GM23248 (cell line): ENCODE measurements around the gene IL26. TPM values are rescaled to one million over a fixed set of nuclear protein-coding genes. Genes with fewer than 3 reads are reported as not detected.
A peak's percentile ranks its signal among the peaks of the same experiment; 100 is the strongest.

ENCODE experiments used
- DNase-seq: peaks from one replicate; pipeline ENCODE4 v3.0.0-alpha.2; 2015
- H2AFZ ChIP-seq: fragments of 200-600 bp; sonication (generic); 2 replicates; pipeline ENCODE4 v1.6.1; 2016; ENCODE audit warnings: antibody characterized with exemption
- H3F3A ChIP-seq: fragments of 200-600 bp; sonication (generic); 2 replicates; pipeline ENCODE4 v1.6.1; 2016; ENCODE audit warnings: mild to moderate bottlenecking, antibody characterized with exemption, mixed run types; ENCODE audit not compliant: insufficient read depth
- H3K27ac ChIP-seq: fragments of 200-600 bp; sonication (generic); 2 replicates; pipeline ENCODE4 v1.5.1; 2016; ENCODE audit warnings: mild to moderate bottlenecking
- H3K27me3 ChIP-seq: fragments of 200-600 bp; sonication (generic); replicated peaks from 2 replicates; pipeline ENCODE4 v1.6.1; 2016; ENCODE audit warnings: mild to moderate bottlenecking; ENCODE audit not compliant: insufficient read depth
- H3K36me3 ChIP-seq: fragments of 200-600 bp; sonication (generic); 2 replicates; pipeline ENCODE4 v1.6.1; 2016; ENCODE audit warnings: low read depth, mild to moderate bottlenecking
- H3K4me1 ChIP-seq: fragments of 200-600 bp; sonication (generic); 2 replicates; pipeline ENCODE4 v1.6.1; 2016; ENCODE audit warnings: mild to moderate bottlenecking; ENCODE audit not compliant: insufficient read depth
- H3K4me2 ChIP-seq: fragments of 200-600 bp; sonication (generic); one replicate; pipeline ENCODE4 v1.6.1; 2016; ENCODE audit warnings: mild to moderate bottlenecking; ENCODE audit not compliant: unreplicated experiment
- H3K4me3 ChIP-seq: fragments of 200-600 bp; sonication (generic); 2 replicates; pipeline ENCODE4 v1.5.1; 2016; ENCODE audit warnings: mild to moderate bottlenecking
- H3K79me2 ChIP-seq: fragments of 200-600 bp; sonication (generic); 2 replicates; pipeline ENCODE4 v1.6.1; 2016; ENCODE audit warnings: mild to moderate bottlenecking; ENCODE audit not compliant: insufficient read depth
- H3K9ac ChIP-seq: fragments of 200-600 bp; sonication (generic); 2 replicates; pipeline ENCODE4 v1.6.1; 2016; ENCODE audit warnings: mild to moderate bottlenecking
- H3K9me2 ChIP-seq: fragments of 200-600 bp; sonication (generic); 2 replicates; pipeline ENCODE4 v1.6.1; 2016; ENCODE audit warnings: mixed run types, mild to moderate bottlenecking, moderate library complexity; ENCODE audit not compliant: insufficient read depth
- H3K9me3 ChIP-seq: fragments of 200-600 bp; sonication (generic); one replicate; pipeline ENCODE4 v1.6.1; 2017; ENCODE audit warnings: low read depth
- H4K20me1 ChIP-seq: fragments of 200-600 bp; sonication (generic); 2 replicates; pipeline ENCODE4 v1.6.0; 2016; ENCODE audit not compliant: insufficient read depth
- EZH2 ChIP-seq: fragments of 200-600 bp; sonication (generic); IDR thresholded peaks from 2 replicates; pipeline ENCODE4 v1.6.1; 2018; ENCODE audit warnings: antibody characterized with exemption, mild to moderate bottlenecking; ENCODE audit not compliant: insufficient read depth, poor library complexity, severe bottlenecking
- EZH2phosphoT487 ChIP-seq: fragments of 200-600 bp; sonication (generic); IDR thresholded peaks from 2 replicates; pipeline ENCODE4 v1.6.1; 2018; ENCODE audit warnings: antibody characterized with exemption, moderate library complexity, mild to moderate bottlenecking, low read depth; ENCODE audit not compliant: insufficient read depth
- WGBS, 2 experiments: methylation state at CpG; one replicate each; pipeline ENCODE4 v1.1.6; 2015 to 2017; ENCODE audit warnings: low lambda C conversion rate in 2 of 2, low coverage in 1 of 2; ENCODE audit errors: missing lambda C conversion rate in 2 of 2; 5-methylcytosine and 5-hydroxymethylcytosine counted together
- in situ Hi-C: fragments of 300-500 bp; cut with MboI; formaldehyde crosslinking; loops from 2 replicates; pipeline ENCODE4 v1.15.0; 2020
- polyA plus RNA-seq: library from polyadenylated mRNA; unstranded; fragments of >200 nt; fragmentation: Nextera tagmentation; extraction: Ambion mirVana; gene quantifications from 2 replicates; pipeline ENCODE4 v1.2.1, GENCODE V29; 2016
- total RNA-seq: library from RNA; depleted of rRNA; stranded (reverse); fragments of >200 nt; shearing (Covaris generic); gene quantifications from 2 replicates; pipeline ENCODE4 v1.2.3, GENCODE V29; 2014

The IL26 gene
- total and polyA plus RNA-seq, 2 experiments from 2014 or later = not detected

GRCh38 chr12:68269779-68270178 is 44.2 kb upstream of the IL26 start:
- H3F3A ChIP-seq = peaks cover 17% of the 10 kb centered on the region; the same call in 1 of the 2 replicates
- no peak overlapping the region for H3K4me2 ChIP-seq
- H3K9ac ChIP-seq = no peak overlapping the region
- no peak overlapping the region for H2AFZ ChIP-seq
- no peaks in the 10 kb centered on the region for H3K36me3 ChIP-seq
- H3K27ac ChIP-seq = no peak overlapping the region
- no peaks in the 10 kb centered on the region for H3K9me3 ChIP-seq
- H3K4me3 ChIP-seq = no peak overlapping the region
- no peaks in the 10 kb centered on the region for H3K79me2 ChIP-seq
- in situ Hi-C loops = no loop called here
- no peaks in the 10 kb centered on the region for H4K20me1 ChIP-seq
- peaks cover 50% of the 10 kb centered on the region for H3K4me1 ChIP-seq
- TF ChIP-seq EZH2 = no peak
- no peak for TF ChIP-seq EZH2phosphoT487
- 73 to 79% methylated on average over 2 of the region's 2 CpGs for WGBS, 2 experiments
- no peaks in the 10 kb centered on the region for H3K9me2 ChIP-seq
- no peak for DNase-seq
- H3K27me3 ChIP-seq = no peaks in the 10 kb centered on the region

DNA sequence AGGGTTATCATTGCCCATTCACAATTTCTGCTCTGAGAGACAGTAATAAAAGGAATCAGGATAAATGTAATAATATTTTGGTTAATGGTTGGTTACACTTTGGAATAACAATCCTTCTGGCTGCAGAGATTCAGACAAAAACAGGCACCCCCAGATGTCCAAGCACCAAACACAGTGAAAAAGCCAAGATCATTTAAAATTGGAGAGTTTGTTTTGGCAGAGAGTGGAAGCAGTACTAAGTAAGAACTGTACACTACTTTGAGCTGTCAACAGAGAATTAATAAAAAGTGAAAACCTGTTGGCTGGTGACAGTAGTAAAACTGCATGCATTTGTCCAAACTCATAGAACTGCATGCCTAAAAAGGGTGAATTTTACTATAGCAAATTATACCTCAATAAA is 43.4 kb upstream of the IL26 start:
- Histone ChIP-seq H3K4me2 (no peak overlapping the region), H3K27me3 (no peaks in the 10 kb centered on the region), H3K9me2 (no peaks in the 10 kb centered on the region), H3K79me2 (no peaks in the 10 kb centered on the region), H3K9ac (no peak overlapping the region), H3K4me1 (peaks cover 58% of the 10 kb centered on the region), H3K9me3 (no peaks in the 10 kb centered on the region), H3K27ac (peak overlapping the region; percentile 78; the same call in 1 of the 2 replicates), H3K4me3 (no peak overlapping the region), H3F3A (peaks cover 24% of the 10 kb centered on the region; the same call in 1 of the 2 replicates), H2AFZ (no peak overlapping the region), H3K36me3 (no peaks in the 10 kb centered on the region), H4K20me1 (no peaks in the 10 kb centered on the region)
- DNase-seq = no peak
- TF ChIP-seq EZH2 (no peak), EZH2phosphoT487 (no peak)
- in situ Hi-C loops = no loop called here

DNA sequence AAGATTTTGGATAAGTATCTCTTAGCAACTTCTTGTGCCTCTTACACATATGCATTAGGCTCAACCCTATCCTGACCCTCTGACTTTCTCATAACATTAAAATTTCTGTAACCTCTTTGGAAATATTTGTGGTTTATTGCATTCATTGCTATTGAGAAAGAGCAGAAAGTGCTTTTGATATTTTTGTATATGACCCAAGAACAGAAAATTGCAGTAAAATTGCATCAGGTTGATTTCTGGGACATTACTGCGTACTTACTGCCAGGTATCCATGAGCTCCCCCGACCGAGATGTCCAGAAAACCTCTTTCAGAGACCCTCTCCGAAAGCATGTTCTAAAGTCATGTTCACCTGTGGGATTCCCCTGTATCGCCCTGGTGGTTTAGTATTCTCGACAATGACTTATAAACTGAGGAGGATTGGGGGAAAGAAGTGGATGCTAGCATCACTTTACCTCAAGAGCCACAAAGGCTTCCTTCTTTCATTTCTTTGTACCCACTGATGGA is 42.3 kb upstream of the IL26 start:
- Histone ChIP-seq H3K36me3 (no peaks in the 10 kb centered on the region), H3K4me3 (no peak overlapping the region), H3K4me1 (peaks cover 61% of the 10 kb centered on the region), H3F3A (peaks cover 31% of the 10 kb centered on the region; the same call in 1 of the 2 replicates), H3K4me2 (peak overlapping the region; percentile 50), H3K9ac (peak overlapping the region; percentile 56), H3K79me2 (no peaks in the 10 kb centered on the region), H2AFZ (no peak overlapping the region), H3K9me2 (no peaks in the 10 kb centered on the region), H3K27ac (peak overlapping the region; percentile 78), H4K20me1 (no peaks in the 10 kb centered on the region), H3K27me3 (no peaks in the 10 kb centered on the region), H3K9me3 (no peaks in the 10 kb centered on the region)
- 71 to 72% methylated on average over 6 of the region's 6 CpGs for WGBS, 2 experiments
- in situ Hi-C loops = no loop called here
- TF ChIP-seq EZH2 = no peak
- TF ChIP-seq EZH2phosphoT487 = no peak
- DNase-seq = peak; percentile 85

DNA sequence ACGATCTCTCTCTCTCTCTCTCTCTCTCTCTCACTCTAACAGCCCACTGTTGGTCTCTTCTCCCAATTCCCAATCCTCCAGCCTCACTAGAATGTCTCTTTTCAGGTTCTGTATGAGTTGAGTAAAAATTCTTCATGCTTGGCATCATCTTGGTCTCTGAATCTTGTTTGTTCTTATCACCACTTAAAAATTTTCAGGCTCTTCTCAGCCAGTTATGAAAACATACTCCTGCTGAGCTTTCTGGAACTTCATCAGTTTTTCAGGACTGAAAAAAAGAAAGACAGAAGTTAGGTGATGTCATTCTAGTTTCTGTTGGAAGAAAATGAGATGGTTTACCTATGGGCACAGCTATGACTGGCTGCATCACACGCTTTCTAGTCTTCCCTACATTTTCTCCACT is 39.2 kb upstream of the IL26 start:
- H3K27ac ChIP-seq = peak overlapping the region; percentile 72
- in situ Hi-C loops = no loop called here
- peak; percentile 82 for DNase-seq
- H3F3A ChIP-seq = peaks cover 43% of the 10 kb centered on the region
- H3K4me3 ChIP-seq = no peak overlapping the region
- H3K9ac ChIP-seq = no peak overlapping the region
- H4K20me1 ChIP-seq = no peaks in the 10 kb centered on the region
- H3K27me3 ChIP-seq = no peaks in the 10 kb centered on the region
- peak overlapping the region; percentile 16 for H3K4me2 ChIP-seq
- H2AFZ ChIP-seq = no peak overlapping the region
- peaks cover 76% of the 10 kb centered on the region for H3K4me1 ChIP-seq
- H3K79me2 ChIP-seq = no peaks in the 10 kb centered on the region
- H3K9me3 ChIP-seq = no peaks in the 10 kb centered on the region
- no peaks in the 10 kb centered on the region for H3K36me3 ChIP-seq
- TF ChIP-seq EZH2phosphoT487 (no peak), EZH2 (no peak)
- WGBS, 2 experiments = 75 to 89% methylated on average over 1 to 2 of the region's 2 CpGs
- H3K9me2 ChIP-seq = no peaks in the 10 kb centered on the region
